Smooth muscle cell (in vitro differentiated cells): ENCODE results near the gene CYP2J2. TPM values are rescaled to one million over a fixed set of nuclear protein-coding genes. Genes with fewer than 3 reads are reported as not detected.

Experiments used
- DNase-seq: peaks from one replicate; lab custom pipeline; 2025; ENCODE audit not compliant: unreplicated experiment; lab: John Stamatoyannopoulos, UW
- H2AFZ ChIP-seq: fragments of 200-600 bp; sonication (generic); 2 replicates; pipeline ENCODE4 v1.6.0; 2016; ENCODE audit warnings: antibody characterized with exemption, low read depth, mild to moderate bottlenecking
- H3F3A ChIP-seq: fragments of 200-600 bp; sonication (generic); 2 replicates; pipeline ENCODE4 v1.6.0; 2017; ENCODE audit warnings: antibody characterized with exemption, low read depth
- H3K27ac ChIP-seq: fragments of 200-600 bp; sonication (generic); 2 replicates; pipeline ENCODE4 v1.5.1; 2016; ENCODE audit warnings: low read depth, mild to moderate bottlenecking
- H3K27me3 ChIP-seq: fragments of 200-600 bp; sonication (generic); 2 replicates; pipeline ENCODE4 v1.6.1; 2016; ENCODE audit warnings: low read depth, mild to moderate bottlenecking
- H3K36me3 ChIP-seq: fragments of 200-600 bp; sonication (generic); 2 replicates; pipeline ENCODE4 v1.5.1; 2016; ENCODE audit warnings: low read depth
- H3K4me1 ChIP-seq: fragments of 200-600 bp; sonication (generic); 2 replicates; pipeline ENCODE4 v1.5.1; 2016; ENCODE audit warnings: low read depth
- H3K4me2 ChIP-seq: fragments of 200-600 bp; sonication (generic); 2 replicates; pipeline ENCODE4 v1.6.0; 2016; ENCODE audit warnings: mild to moderate bottlenecking
- H3K4me3 ChIP-seq: fragments of 200-600 bp; sonication (generic); 2 replicates; pipeline ENCODE4 v1.5.1; 2016; ENCODE audit warnings: mild to moderate bottlenecking
- H3K79me2 ChIP-seq: fragments of 200-600 bp; sonication (generic); 2 replicates; pipeline ENCODE4 v1.6.0; 2016; ENCODE audit warnings: low read depth, mild to moderate bottlenecking
- H3K9ac ChIP-seq: fragments of 200-600 bp; sonication (generic); 2 replicates; pipeline ENCODE4 v1.6.0; 2016; ENCODE audit warnings: low read depth
- H3K9me3 ChIP-seq: fragments of 200-600 bp; sonication (generic); replicated peaks from 2 replicates; pipeline ENCODE4 v1.5.1; 2016; ENCODE audit warnings: low read depth
- H4K20me1 ChIP-seq: fragments of 200-600 bp; sonication (generic); 2 replicates; pipeline ENCODE4 v1.6.0; 2016; ENCODE audit warnings: low read depth
- CTCF ChIP-seq: fragments of 200-600 bp; sonication (generic); IDR thresholded peaks from 2 replicates; pipeline ENCODE4 v1.5.1; 2017; ENCODE audit warnings: borderline replicate concordance, mild to moderate bottlenecking, antibody characterized with exemption; ENCODE audit not compliant: insufficient read depth, poor library complexity, severe bottlenecking
- WGBS: methylation state at CpG from one replicate; pipeline ENCODE4 v1.1.7; 2016; ENCODE audit warnings: low lambda C conversion rate; 5-methylcytosine and 5-hydroxymethylcytosine counted together
- polyA plus RNA-seq: library from polyadenylated mRNA; unstranded; fragments of >200 nt; fragmentation: Nextera tagmentation; extraction: Ambion mirVana; gene quantifications from 2 replicates; pipeline ENCODE4 v1.2.1, GENCODE V29; 2016
- total RNA-seq: library from RNA; depleted of rRNA; stranded (reverse); fragments of >200 nt; gene quantifications from 2 replicates; pipeline ENCODE4 v1.2.3, GENCODE V29; 2014

CYP2J2 gene
- total and polyA plus RNA-seq, 2 experiments from 2014 or later, result 1.7 to 2.5 TPM

GRCh38 chr1:59892841-59893811 lies 33.4 kb downstream of the CYP2J2 start:
- no peak overlapping the region for H3K4me3 ChIP-seq
- no peaks in the 10 kb centered on the region for H3K79me2 ChIP-seq
- H2AFZ ChIP-seq, result no peak overlapping the region
- no peak for TF ChIP-seq CTCF
- H3F3A ChIP-seq, result no peaks in the 10 kb centered on the region
- H3K4me1 ChIP-seq, result no peaks in the 10 kb centered on the region
- H3K9me3 ChIP-seq, result no peaks in the 10 kb centered on the region
- no peak for DNase-seq
- H4K20me1 ChIP-seq, result no peaks in the 10 kb centered on the region
- H3K4me2 ChIP-seq, result no peak overlapping the region
- H3K27me3 ChIP-seq, result no peaks in the 10 kb centered on the region
- WGBS, result 74% methylated on average over 7 of the region's 7 CpGs
- no peak overlapping the region for H3K27ac ChIP-seq
- no peaks in the 10 kb centered on the region for H3K36me3 ChIP-seq
- no peak overlapping the region for H3K9ac ChIP-seq

GRCh38 chr1:59885160-59885832 lies 41.3 kb downstream of the CYP2J2 start:
- no peak for TF ChIP-seq CTCF
- no peaks in the 10 kb centered on the region for H3K9me3 ChIP-seq
- H3F3A ChIP-seq, result no peaks in the 10 kb centered on the region
- no peak for DNase-seq
- no peaks in the 10 kb centered on the region for H4K20me1 ChIP-seq
- no peaks in the 10 kb centered on the region for H3K79me2 ChIP-seq
- no peaks in the 10 kb centered on the region for H3K4me1 ChIP-seq
- H3K4me3 ChIP-seq, result no peak overlapping the region
- H3K36me3 ChIP-seq, result no peaks in the 10 kb centered on the region
- no peak overlapping the region for H3K9ac ChIP-seq
- no peak overlapping the region for H3K27ac ChIP-seq
- no peak overlapping the region for H3K4me2 ChIP-seq
- 71% methylated on average over 3 of the region's 3 CpGs for WGBS
- no peak overlapping the region for H2AFZ ChIP-seq
- H3K27me3 ChIP-seq, result no peaks in the 10 kb centered on the region

- no peak overlapping the region for H3K4me2 ChIP-seq
- TF ChIP-seq CTCF, result no peak
- H3K4me3 ChIP-seq, result no peak overlapping the region
- DNase-seq, result no peak
- no peak overlapping the region for H3K27ac ChIP-seq
- no peaks in the 10 kb centered on the region for H3K27me3 ChIP-seq
- peaks cover 6% of the 10 kb centered on the region for H3K9me3 ChIP-seq
- H3K9ac ChIP-seq, result no peak overlapping the region
- no peaks in the 10 kb centered on the region for H4K20me1 ChIP-seq
- H3K79me2 ChIP-seq, result no peaks in the 10 kb centered on the region
- H3K4me1 ChIP-seq, result no peaks in the 10 kb centered on the region
- H2AFZ ChIP-seq, result no peak overlapping the region
- H3F3A ChIP-seq, result no peaks in the 10 kb centered on the region
- 94% methylated on average over 2 of the region's 2 CpGs for WGBS
- H3K36me3 ChIP-seq, result no peaks in the 10 kb centered on the region
Measured at GRCh38 chr1:59880735-59881134, 45.8 kb downstream of the CYP2J2 start.
